A172 (cell line): ENCODE measurements around the gene SPRED3. TPM values are rescaled to one million over a fixed set of nuclear protein-coding genes. Genes with fewer than 3 reads are reported as not detected.
"Not testable (repeated sequence)": the region's sequence is repeated elsewhere in the genome, so short reads cannot be mapped to it uniquely, and the experiment has no call there.

Experiments used
- DNase-seq: peaks from one replicate; pipeline ENCODE4 v3.0.0-alpha.2; 2015; ENCODE audit warnings: low spot score
- total RNA-seq: library from RNA; depleted of rRNA; stranded (reverse); fragments of >200 nt; shearing (Covaris generic); gene quantifications from 2 replicates; pipeline ENCODE4 v1.2.3, GENCODE V29; 2014; rRNA removed

The SPRED3 gene, protein sequence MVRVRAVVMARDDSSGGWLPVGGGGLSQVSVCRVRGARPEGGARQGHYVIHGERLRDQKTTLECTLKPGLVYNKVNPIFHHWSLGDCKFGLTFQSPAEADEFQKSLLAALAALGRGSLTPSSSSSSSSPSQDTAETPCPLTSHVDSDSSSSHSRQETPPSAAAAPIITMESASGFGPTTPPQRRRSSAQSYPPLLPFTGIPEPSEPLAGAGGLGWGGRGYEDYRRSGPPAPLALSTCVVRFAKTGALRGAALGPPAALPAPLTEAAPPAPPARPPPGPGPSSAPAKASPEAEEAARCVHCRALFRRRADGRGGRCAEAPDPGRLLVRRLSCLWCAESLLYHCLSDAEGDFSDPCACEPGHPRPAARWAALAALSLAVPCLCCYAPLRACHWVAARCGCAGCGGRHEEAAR
- total RNA-seq, result 2.4 and 2.8 TPM in 2 replicates

DNA sequence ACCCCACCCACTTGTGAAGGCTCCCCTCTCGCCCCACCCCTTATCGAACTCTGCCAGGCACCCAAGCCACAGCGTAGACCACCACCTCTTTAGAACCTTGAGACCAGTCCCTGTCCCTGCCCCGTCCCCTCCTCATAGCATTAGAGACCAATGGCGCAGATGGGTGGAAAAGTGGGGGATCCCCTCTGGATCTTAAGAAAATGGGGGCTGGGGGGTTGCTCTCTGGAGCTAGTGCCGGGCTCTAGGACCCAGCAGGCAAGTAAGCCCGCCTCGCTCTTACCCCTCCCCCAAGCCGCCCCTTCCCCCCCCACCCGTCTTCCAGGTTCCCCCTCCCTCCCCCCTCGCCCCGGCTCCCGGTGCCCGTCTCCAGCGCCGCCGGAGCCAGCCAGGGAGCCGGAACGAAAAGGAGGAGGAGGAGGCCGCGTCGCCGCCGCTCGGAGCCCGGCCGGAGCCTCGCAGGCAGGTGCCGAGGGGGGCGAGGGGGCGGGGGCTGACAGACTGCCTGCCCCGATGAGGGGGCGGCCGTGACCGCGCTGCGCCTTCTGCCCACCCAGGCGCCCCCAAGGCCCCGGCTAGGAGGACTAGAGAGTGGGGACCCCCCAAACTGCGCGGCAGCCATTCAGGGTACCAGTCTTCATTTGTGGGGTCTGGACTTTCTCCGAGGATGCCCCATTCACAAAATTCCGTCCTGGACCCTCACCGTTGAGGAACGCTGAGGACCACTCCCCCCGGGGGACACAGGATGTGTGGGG is at the start of gene SPRED3:
SPRED3 (plus strand) TSS at position 349 of the 752 bp plus-strand sequence. CDS start 1,606 bp downstream, outside the sequence.
- DNase-seq, result peak; percentile 78

DNA sequence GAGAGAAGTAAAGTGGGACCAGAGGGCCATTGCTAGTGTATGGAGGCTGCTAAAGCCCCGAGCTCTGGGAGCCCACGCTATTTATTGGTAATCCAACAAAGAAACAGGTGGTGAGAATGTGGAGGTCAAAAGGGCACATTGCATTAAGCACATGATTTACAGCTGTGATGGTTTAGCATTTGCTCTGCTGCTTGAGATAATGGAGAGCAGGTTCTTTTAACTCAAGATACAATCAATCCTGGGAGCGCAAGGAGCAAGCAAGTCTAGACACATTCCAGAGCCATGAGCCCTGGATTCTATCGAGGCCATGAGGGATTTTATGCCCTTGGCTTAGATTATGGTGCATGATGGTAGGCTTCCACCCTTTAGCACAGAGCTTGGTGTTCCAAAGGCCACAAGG is 49.5 kb upstream of the SPRED3 start:
- DNase-seq, result not testable (repeated sequence)

DNA sequence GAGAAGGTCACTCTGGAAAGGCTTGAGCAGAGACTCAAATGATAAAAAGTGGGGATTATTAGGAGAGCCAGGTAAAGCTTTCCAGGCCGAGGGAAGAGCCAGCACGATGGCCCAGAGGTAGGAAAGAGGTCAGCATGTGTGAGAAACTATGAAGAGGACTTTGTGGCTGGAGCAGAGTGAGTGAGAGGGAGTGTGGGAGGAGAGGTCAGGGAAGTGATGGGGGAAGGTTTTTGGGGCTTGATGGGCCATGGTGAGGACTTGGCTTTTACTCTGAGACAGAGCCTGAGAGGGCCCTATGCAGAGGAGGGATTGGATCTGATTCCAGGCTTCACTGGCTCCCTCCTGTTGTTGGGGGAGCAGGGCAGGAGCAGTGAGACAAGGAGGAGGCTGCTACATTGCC is 47.6 kb upstream of the SPRED3 start:
- DNase-seq, result no peak

DNA sequence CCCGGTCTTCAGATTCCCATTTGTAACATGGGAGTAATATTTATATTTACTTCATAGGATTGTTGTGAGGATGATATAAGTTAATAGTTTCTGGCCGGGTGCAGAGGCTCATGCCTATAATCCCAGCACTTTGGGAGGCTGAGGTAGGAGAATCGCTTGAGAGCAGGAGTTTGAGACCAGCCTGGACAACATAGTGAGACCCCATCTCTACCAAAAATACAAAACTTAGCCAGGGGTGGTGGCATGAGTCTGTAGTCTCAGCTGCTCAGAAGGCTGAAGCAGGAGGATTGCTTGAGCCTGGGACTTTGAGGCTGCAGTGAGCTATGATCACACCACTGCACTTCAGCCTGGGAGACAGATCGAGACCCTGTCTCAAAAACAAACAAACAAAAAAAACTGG is 41.7 kb upstream of the SPRED3 start:
- no peak for DNase-seq

DNA sequence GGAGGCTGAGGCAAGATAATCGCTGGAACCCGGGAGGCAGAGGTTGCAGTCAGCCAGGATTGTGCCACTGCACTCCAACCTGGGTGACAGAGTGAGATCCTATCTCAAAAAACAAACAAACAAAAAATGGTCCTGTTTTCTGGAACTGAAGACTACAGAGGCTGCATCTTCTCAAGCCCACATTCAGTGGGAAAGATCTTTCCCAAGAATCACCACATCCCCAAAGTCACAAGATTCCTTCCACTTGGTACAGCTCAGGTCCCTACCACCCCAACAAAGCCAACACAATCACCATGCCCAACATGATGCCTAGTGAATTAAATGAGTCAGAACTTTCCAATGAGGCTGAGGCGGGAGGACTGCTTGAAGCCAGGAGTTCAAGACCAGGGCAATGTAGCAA is 37.6 kb upstream of the SPRED3 start:
- DNase-seq, result no peak

DNA sequence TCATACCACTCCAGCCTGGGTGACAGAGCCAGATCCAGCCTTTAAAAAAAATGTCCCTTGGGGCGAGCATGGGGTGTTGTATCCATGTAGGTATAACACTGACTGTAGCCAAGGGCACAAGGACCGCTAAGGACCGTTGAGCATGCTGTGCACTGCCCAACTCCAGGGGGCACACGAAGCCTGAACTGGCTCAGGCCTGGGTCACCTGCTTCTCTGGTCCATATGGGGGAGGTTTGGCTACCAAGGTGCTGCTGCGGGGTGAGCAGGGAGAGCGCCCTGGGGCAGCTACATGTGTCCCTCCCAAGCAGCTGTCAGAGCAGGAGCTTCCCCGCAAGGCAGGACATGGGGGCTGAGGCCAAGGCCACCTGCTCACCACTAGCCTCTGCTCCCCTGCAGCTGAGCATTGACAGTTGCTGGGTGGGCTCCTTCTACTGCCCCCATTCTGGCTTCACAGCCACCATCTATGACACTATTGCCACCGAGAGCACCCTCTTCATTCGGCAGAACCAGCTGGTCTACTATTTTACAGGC is 36.6 kb upstream of the SPRED3 start:
- DNase-seq, result no peak

DNA sequence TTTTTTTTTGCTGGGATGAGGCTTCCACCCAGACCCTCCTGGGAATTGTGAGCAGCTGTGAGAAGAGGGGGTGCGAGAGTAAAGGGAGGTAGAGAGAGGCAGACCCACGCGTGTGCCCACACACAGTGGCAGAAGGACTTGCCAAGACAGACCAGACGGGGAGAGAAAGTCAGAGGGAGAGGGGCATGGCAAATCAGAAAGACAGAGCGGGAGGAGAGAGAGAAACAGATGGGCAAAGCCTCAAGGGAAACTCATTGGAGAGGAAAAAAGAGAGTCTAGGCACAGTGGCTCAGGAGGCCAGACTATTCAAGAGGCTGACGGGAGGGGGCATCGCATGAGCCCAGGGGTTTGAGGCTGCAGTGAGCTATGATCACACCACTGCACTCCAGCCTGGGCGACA is 35.9 kb upstream of the SPRED3 start:
- DNase-seq, result no peak

DNA sequence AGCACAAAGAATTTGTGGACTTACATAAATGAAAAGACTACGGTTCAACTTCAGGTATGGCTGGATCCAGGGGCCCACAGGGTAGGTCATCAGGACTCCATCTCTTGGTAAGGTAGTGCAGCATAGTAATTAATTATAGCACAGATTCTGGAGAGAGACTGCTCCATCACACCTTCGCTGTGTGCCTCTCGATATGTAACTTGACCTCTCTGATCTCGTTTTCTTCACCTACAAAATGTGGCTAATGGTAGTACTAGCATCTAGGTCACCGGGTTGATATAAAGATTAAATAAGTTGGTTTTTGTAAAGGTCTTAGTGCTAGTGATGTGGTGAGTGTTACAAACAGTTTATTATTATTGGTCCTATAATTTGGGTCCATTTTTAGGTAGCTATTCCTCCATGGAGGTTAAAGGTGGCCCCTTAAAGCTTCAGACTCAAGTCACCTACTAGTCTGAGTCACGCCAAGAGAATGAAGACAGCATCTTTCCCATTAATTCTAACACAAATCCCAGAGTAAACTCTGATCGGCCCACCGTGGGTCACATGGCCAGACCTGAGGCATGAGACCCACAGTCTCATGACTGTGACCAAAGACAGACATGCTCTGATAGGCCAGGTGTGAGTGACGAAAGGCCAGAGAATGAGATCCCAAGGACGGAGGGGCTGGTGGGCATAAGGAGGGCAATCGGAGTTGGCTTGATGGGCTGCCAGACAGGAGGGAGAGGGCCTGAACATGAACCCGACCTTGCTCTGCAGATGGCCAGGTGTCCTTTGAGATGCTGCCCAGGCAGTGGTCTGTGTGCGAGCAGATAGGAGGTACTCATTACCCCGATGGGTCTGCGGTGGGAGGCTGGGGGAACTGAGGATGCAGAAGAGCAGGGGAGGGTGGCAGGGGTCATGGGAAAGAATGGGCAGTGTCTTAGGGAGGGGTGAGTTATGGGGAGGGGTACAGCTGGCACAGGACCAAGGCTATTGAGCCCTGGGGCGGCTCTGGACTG is 32.5 kb upstream of the SPRED3 start:
- no peak for DNase-seq

DNA sequence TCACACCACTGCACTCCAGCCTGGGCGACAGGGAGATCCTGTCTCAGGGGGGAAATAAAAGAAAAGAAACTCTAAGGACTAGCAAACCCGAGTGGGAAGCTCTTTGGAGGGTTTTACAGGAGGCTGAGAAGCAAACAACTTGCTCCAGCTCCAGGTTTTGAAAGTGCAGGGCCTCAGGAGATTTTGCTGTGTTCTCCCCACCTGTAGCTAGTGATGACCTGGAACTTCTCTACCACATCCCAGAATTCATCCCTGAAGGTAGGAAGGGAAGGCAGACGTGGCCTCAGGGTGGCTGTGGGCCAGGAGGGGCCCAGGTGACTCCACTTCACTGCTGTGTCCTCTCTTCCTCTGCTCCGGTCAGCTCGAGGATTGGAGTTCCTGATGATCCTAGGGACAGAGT is 30.4 kb upstream of the SPRED3 start:
- no peak for DNase-seq

DNA sequence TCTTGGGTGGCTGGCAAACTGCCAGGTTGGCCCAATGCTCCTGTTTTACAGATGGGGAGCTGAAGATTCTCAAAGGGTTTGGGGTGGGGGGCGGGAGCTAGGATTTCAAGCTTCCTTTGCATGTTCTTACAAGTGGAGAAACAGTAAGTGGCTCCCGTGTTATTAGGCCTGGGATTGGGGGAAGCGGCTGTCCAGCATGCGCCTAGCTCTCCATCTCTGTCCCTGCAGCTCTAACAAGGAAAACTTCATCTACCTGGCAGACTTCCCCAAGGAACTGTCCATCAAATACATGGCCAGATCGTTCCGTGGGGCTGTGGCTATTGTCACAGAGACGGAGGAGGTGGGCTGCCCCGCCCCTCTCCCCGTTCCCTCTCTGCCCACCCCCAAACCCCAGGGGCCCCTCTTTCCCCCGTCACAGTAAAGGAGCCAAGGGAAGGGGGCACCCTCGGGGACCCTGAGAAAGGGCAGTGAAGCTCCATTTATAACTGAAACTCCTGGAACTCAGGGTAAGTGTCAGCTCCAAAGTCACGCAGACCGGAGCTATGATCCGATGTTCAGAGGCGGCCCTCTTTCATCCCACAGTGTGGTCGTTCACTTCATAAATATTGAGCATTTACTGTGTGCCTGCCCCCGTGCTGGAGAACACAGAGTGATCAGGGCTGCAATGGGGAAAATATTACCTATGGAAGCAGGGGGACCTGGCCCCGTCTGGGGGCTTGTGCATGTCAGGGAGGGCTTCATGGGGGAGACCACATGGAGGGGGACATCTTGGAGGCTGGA is 29.1 kb upstream of the SPRED3 start:
- no peak for DNase-seq

DNA sequence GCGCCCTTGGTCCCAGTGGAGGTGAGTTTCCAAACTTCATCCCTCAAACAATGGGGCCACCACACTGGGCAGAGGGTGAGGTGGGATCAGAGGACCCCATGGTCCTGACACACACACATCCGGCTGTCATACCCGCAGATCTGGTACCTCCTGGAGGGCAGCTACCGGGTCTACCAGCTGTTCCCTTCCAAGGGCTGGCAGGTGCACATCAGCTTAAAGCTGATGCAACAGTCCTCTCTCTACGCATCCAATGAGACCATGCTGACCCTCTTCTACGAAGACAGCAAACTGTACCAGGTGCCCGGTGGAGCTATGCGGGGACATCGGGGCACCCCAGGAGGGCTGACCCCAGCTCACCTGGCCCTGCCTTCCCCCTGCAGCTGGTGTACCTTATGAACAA is 28.1 kb upstream of the SPRED3 start:
- no peak for DNase-seq

DNA sequence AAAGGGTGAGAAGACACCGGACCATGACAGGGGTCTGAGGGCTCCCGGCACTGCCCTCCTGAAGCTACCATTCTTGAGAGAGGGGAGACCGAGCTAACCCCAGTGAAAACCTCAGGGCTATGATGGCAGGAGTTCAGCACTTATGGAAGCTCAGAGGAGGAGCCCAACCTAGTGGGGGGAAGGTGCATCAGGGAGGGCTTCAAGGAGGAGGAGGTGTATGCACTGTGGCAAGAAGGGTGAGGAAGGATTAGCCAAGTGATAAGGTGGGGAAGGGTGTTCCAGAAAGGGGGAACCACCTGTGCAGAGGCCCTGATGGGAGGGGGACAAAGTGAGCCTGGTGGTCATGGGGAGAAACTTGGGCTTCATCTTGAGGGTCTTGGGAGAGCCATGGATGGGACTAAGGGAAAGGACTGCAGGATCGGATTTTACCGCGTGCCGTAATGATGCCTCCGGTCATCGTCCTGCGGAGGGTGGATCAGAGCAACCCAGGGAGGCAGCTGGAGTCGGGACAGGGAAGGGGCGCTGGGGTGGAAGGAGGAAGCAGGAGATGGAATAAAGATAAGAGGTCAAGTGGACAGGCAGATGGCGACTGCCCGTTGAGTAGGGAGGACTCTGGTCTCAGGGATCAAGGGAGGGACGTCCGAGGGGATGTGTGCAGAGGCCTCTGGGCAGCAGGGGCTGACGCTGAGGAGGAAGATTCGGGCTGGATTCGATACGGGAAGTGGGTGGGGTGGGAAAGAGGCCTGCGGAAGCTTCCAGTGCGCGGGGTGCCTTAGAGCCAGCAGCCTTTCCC is 27.5 kb upstream of the SPRED3 start:
- no peak for DNase-seq

DNA sequence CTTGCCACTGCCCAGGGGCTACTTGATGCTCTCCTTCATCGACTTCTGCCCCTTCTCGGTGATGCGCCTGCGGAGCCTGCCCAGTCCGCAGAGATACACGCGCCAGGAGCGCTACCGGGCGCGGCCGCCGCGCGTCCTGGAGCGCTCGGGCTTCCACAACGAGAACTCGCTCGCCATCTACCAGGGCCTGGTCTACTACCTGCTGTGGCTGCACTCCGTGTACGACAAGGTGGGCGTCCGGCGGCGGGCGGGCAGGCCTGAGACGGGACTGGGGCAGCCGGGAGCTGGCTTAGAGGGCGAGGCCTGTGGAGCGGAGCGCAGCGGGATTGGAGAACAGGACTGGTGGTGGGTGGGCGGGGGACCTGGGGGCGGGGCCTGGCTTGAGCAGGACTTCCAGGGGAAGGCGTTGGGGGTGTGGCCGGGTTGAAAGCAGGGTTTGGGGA is 26.8 kb upstream of the SPRED3 start:
- peak; percentile 72 for DNase-seq

DNA sequence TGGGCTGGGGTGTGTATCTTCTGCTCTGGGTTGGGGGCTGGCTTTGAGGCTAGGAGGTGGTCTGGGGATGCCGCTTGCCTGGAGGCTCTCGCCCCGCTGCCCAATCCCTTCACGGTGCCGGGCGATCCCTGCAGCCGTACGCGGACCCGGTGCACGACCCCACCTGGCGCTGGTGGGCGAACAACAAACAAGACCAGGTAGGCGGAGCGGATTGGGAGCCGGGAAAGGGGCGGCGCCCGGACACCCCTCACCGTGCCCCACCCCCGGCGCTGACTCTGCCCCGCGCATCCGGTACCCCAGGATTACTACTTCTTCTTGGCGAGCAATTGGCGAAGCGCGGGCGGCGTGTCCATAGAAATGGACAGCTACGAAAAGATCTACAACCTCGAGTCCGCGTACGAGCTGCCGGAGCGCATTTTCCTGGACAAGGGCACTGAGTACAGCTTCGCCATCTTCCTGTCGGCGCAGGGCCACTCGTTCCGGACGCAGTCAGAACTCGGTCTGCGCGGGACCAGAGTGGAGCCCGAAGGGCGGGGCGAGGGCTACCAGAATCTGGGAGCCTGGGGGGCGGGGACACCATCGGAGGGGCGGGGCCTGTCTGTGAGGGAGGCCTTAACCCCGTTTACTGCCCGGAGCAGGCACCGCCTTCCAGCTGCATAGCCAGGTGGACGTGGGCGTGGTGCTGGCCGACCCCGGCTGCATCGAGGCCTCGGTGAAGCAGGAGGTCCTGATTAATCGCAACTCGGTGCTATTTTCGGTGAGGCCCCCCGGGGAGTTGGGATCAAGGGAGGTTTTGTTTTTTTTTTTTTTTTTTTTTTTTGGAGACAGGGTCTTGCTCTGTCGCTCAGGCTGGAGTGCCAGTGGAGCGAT is 26.2 kb upstream of the SPRED3 start:
- DNase-seq, result peak; percentile 75

DNA sequence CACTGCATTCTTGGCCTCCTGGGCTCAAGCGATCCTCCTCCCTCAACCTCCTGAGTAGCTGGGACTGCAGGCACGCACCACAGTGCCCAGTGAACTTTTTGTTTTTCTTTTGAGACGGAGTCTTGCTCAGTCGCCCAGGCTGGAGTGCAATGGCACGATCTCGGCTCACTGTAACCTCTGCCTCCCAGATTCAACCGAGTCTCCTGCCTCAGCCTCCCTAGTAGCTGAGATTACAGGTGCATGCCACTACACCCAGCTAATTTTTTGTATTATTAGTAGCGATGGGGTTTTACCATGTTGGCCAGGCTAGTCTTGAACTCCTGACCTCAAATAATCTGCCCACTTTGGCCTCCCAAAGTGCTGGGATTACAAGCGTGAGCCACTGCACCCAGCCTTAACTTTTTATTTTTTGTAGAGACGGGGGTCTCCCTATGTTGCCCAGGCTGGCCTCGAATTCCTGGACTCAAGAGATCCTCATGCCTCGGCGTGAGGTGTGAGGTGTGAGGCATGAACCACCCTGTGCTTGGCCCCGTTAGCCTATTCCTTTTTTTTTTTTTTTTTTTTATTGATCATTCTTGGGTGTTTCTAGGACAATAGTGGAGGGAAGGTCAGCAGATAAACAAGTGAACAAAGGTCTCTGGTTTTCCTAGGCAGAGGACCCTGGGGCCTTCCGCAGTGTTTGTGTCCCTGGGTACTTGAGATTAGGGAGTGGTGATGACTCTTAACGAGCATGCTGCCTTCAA is 25.4 kb upstream of the SPRED3 start:
- not testable (repeated sequence) for DNase-seq

DNA sequence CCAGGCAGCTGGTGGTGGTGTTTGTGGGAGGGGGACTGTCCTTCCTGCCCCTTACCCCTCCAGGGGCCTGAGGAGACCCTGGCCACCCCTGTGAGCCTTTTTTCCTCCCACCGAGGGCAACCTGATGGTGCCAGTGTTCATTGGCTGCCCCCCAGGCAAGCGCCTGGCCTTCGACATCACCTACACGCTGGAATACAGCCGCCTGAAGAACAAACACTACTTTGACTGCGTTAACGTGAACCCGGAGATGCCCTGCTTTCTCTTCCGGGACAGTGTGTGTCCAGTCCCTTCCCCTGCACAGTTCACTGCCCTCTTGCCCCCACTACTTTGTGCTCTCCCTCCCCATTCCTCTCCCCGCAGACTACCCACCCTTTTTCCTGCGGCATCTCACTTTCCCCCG is 21.5 kb upstream of the SPRED3 start:
- no peak for DNase-seq

DNA sequence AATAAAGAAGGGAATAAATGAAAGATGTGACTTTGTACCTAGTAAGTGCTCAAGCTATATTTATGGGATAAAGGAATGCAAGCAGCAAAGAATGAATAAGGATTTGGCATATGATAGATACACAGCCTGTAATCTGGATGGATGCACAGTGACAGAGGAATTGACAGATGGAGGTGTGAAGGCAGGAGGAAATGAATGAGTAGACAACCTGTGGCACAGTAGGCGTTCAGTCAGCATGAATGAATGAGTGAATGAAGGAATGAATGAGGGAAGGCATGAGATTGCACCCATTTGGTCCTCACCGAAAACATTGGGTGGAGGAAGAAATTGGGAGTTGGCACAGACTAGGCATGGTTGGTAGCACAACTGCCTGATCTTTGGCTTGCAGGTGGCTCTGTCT is 18.9 kb upstream of the SPRED3 start:
- no peak for DNase-seq

DNA sequence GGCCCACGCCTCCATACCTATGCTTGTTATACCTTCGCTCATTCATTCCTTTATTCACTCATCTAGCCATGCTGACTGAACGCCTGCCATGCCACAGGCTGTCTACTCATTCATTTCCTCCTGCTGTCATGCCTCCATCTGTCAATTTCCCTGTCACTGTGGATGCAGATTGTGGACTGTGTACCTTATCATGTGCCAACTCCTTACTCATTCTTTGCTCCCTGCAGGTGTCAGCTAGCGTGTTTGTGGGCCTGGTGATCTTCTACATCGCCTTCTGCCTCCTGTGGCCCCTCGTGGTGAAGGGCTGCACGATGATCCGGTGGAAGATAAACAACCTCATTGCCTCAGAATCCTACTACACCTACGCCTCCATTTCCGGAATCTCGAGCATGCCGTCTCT is 18.2 kb upstream of the SPRED3 start:
- DNase-seq, result no peak
